Spleen (tissue), 7 donors: ENCODE results near the gene SLC35F1.

Source experiments
- POLR2A ChIP-seq, 3 donors: fragments of 450-650 bp; IDR thresholded peaks; one replicate each; pipeline ENCODE4 v1.5.1; 2017; ENCODE audit warnings: antibody characterized with exemption in 3 of 3, mild to moderate bottlenecking in 1 of 3
- TF ChIP-seq, protein P1 (sequence below), 11 experiments: fragments of 200-600 bp in 7 of 11; fragments of 450-650 bp in 4 of 11; sonication (generic) in 4 of 11; IDR thresholded peaks in 8 of 11; conservative IDR thresholded peaks in 3 of 11; 1 replicate in 7 of 11; 2 replicates in 4 of 11; pipeline versions ENCODE4 v1.4.0 to v1.8.0; 2016 to 2021; ENCODE audit warnings: antibody characterized with exemption in 11 of 11, inconsistent platforms in 4 of 11, mild to moderate bottlenecking in 1 of 11
- donor health status: DM: no; HTN: no; CAD: no; lungs with moderate emphysema.
- donor health status: DM: no; HTN: no; CAD: no.
- donor health status: DM: no; HTN: no; CAD: no.

DNA sequence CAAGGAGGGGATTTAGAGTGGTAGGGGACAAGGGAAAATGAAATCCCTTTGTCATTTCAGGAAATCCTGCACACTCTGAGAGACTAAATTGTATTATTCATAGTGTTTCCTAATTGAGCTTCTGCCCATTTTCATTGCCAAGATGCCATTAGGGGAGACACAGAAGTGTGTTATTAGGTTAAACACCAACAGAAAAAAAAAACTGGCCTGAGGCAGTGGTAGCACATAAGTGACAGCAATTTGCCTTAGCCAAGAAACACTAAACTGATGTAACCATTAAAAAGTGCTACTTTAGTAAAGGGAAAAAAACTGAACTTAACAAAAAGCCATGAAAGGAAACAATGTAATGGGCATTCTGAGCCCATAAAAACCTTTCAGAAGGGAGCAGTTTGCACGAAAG lies 370.6 kb downstream of the SLC35F1 start:
- no peak for TF ChIP-seq POLR2A (IDR thresholded peaks at IDR 0.05)
- TF ChIP-seq, protein P1, sequence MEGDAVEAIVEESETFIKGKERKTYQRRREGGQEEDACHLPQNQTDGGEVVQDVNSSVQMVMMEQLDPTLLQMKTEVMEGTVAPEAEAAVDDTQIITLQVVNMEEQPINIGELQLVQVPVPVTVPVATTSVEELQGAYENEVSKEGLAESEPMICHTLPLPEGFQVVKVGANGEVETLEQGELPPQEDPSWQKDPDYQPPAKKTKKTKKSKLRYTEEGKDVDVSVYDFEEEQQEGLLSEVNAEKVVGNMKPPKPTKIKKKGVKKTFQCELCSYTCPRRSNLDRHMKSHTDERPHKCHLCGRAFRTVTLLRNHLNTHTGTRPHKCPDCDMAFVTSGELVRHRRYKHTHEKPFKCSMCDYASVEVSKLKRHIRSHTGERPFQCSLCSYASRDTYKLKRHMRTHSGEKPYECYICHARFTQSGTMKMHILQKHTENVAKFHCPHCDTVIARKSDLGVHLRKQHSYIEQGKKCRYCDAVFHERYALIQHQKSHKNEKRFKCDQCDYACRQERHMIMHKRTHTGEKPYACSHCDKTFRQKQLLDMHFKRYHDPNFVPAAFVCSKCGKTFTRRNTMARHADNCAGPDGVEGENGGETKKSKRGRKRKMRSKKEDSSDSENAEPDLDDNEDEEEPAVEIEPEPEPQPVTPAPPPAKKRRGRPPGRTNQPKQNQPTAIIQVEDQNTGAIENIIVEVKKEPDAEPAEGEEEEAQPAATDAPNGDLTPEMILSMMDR (IDR thresholded peaks at IDR 0.05 in 8 of 11, conservative IDR thresholded peaks at IDR 0.05 in 3 of 11), result no peak
